ENCODE results near the gene CORO1C.

CORO1C gene

DNA sequence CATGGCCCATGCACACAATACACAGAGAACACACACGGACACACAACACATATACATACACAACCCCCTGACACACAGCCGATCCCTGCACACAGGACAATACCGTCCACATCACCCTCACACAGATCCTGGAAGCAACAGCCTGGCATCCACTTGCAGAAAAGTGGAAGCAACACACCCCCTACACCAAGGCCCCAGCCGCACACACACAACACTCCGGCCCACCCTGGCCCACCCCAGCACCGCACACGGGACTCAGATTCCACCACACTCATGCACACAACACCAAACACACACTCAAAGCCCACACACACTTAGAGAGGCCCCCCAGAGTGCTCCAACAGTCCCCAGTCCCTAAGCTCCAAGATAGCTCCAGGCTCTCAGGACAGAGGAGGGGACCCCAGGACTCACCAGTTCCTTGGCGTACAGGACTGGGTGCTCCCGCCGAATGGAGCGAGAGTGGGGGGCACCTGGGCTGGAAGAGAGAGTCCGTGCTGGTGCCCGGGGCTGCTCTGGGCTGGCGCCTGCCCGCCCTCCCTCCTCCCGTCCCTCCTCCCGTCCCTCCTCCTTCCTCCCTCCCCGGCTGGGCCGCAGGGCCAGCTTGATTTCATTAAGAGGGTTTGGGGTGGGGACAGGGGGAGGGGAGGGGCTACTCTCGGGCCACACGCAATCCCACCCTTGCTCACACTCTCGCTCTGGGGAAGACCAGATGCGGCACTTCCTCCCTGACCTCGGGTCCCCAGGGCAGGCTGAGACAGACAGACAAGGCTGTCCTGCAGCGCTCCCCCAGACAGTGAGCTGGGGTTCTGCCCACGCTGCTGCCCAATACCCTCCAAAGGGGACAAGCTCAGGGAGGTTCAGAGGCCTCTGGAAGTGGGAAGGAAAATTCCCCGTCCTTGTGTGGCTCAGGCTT is 133.5 kb downstream of the CORO1C start, which contains the start of gene TMEM119:
Gene TMEM119 (minus strand): TSS at position 526 of the 913 bp plus-strand sequence. CDS start 5,701 bp downstream, outside the sequence.
- peak; percentile 85 for DNase-seq

- peak; percentile 35 for DNase-seq
Measured at GRCh38 chr12:108596854-108597558, 134.3 kb downstream of the CORO1C start.

GRCh38 chr12:108595711-108596647 is 135.3 kb downstream of the CORO1C start:
- DNase-seq: no peak
